Hematopoietic multipotent progenitor cell treated with erythropoietin and hydrocortisone succinate and interleukin-3 and kit ligand, for 4 days (in vitro differentiated cells): ENCODE data around the gene FRYL.
"Not testable (repeated sequence)": the region's sequence is repeated elsewhere in the genome, so short reads cannot be mapped to it uniquely, and the experiment has no call there.

Experiments
- DNase-seq: peaks from one replicate; pipeline ENCODE4 v3.0.0-alpha.2; 2015

Gene FRYL

GRCh38 chr4:48781968-48782367, 1.9 kb upstream of the FRYL start:
- DNase-seq: no peak

DNA sequence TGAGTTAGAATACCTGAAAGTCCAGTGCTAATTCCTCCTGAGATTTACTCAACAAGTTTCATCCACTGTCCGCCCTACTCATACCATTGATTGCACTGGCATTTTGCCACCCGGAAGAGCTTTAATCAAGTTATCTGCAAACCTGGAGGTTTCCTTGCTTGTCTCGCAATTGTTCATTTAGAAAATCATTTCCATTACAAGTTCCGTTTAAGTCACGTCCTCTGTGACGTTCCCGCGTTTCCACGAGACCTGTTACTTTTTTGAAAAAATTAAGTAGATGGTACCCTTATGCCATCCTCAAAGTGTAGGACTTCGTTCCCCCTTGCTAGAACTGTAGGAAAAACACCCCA, 761 bp upstream of the FRYL start:
- peak; percentile 79 for DNase-seq

GRCh38 chr4:48779095-48779997, 733 bp downstream of the FRYL start:
- peak; percentile 82 for DNase-seq

- peak; percentile 61 for DNase-seq
Measured at GRCh38 chr4:48778431-48779094, 1.5 kb downstream of the FRYL start.

DNA sequence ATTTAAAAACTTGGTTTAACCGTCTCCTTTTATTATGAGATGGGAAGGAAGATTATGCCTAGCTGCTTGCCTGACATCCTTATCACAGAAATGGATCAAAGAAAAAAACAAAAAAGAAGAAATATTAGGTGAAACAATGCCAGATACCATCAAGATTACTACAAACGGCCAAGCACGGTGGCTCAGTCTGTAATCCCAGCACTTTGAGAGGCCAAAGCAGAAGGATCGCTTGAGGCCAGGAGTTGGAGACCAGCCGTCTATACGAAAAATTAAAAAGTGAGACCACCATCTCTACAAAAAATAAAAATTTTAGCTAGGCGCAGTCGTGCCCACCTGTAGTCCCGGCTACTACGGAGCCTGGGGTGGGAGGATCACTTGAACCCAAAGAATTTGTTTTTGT, 2.3 kb downstream of the FRYL start:
- DNase-seq: peak; percentile 30

DNA sequence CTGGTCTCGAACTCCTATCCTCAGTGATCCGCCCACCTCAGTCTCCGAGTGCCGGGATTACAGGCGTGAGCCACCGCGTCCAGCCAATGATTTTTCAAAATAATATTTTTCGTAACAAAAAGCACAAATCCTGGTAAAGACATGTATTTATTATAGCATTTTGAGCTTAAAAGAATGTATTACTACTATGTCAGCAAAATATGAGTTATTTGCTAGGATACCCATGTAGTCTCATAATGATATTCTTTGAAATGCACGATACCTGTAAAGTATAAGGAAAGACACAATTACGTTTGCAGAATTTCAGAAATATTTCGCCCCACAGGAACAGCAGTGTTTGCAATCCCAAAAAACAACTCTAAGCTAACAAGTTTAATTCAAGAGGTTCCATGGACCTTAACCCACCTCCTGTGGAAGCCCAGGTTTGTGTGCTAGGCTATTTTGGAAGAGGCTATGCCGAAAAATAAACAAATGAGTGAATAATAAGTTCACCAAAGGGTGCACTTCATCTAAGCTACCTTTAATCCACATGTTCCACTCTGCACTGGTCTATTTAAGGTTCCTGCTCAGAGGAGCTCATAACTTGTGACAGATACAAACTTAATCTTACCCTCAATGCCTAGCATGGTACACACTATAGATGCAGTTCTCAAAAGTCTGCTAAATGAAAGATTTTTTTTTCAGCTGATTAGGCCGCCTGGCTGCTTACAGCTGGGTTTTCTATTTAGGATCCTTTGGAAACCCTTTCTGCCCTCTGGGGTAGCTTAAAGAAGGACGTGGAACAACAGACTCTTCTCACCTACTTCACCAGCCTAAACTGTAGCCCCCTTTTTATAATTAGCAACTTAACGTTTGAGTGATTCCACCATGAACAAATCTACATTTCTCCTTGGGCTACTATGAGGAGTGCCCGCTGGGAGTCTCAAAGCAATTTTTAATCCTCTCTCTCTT, 5.0 kb downstream of the FRYL start:
- DNase-seq: peak; percentile 31

GRCh38 chr4:48772556-48772955, 7.5 kb downstream of the FRYL start:
- DNase-seq: no peak

GRCh38 chr4:48767055-48767929, 12.8 kb downstream of the FRYL start:
- no peak for DNase-seq

DNA sequence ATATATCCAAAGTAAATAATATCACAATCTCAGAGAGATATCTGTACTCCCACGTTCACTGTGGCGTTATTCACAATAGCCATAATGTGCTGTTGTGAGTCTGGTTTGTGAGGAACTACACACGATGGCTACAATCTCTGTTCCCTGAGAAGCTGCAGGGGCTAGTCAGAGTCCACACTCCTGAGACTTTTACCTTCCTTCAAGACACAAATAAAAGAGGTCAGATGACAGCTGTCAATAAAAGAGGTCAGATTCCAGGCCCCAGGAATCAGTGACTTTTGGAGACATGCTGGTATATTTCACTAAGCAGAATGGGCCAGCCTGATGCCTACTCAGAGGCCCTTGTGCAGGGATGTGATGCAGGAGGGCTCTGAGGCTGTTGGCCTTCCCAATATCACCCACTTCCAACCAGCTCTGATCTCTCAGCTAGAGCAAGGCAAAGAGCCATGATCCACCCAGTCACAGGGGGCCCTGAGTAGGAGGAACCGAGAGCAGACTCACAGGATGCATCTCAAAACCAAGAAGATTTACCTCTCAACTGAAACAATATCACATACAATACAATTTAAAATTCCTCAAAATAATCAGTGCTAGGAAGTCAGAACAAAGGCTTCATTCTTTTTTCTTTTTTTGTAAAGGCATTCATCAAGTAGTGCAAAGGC, 13.8 kb downstream of the FRYL start:
- no peak for DNase-seq

GRCh38 chr4:48762408-48762807, 17.7 kb downstream of the FRYL start:
- no peak for DNase-seq

DNA sequence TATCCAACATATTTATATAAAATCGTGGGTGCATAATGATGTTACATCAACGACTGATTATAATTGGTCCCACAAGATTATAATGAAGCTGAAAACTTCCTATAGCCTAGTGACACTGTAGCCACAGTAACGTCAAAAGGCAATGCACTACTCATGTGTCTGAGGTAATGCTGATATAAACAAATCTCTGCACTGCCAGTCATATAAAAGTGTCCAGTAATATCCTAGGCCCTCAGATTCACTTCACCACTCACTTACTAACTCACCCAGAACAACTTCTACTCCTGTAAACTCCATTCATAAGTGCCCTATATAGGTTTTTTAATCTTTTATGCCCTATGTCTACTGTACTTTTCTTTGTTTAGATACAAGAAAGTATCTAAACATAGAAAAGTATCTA, 18.8 kb downstream of the FRYL start:
- no peak for DNase-seq

GRCh38 chr4:48758703-48759102, 21.4 kb downstream of the FRYL start:
- DNase-seq: not testable (repeated sequence)

DNA sequence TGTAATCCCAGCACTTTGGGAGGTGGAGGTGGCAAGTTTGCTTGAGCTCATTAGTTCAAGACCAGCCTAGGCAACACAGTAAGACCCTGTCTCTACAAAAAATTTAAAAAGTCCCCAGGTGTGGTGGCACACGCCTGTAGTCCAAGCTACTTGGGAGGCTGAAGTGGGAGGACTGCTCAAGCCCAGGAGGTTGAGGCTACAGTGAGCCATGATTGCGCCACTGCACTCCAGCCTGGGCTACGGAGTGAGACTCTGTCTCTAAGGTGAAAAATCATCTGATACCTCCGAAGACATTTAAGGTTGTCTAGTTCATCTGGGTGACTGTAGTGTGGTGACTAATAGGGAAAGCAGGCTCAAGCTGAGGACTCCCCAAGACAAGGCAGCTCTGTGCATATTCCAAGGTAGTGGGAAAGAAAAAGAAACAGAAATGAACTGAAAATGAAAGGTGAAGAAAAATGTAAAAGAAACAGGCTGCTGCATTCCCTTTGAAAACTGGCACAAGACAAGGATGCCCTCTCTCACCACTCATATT, 23.3 kb downstream of the FRYL start:
- no peak for DNase-seq

- no peak for DNase-seq
Measured at GRCh38 chr4:48755281-48755680, 24.8 kb downstream of the FRYL start.

DNA sequence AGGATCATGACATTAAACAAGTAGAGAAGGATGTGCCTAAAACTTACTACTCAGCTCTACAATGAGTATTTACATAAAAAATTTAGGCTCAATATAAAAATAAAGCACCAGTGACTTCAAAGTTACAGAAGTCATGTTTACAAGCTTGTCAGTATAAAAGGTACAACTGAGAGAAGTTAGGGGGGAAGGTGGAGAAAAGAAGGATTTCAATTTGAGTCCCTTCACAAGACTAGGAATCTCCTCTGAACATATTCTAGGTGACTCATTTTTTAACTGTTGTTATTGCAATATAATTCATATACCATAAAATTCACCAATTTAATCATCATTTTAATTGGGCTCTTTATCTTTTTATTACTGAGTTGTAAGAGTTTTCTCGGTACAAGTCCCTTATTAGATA, 26.9 kb downstream of the FRYL start:
- no peak for DNase-seq

DNA sequence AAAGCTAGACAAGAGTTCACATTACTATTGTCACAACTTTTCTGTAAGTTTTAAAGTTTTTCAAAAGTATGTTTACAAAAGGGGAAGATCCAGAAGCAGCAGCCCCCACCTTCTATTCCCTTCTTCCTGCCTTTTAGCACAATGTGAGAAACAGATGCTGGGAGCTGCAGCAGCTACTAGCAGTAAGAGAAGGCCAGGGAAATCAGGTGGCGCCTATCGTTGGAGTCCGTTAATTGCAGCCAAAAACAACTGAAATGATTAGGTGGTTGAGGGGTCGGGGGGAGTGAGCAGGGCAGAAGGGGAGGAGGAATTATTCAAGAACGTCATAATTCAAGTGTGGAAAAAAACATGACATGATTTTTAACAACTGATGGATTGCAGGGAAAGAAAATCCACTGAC, 27.4 kb downstream of the FRYL start:
- DNase-seq: peak; percentile 56

- peak; percentile 70 for DNase-seq
Measured at GRCh38 chr4:48752246-48752645, 27.8 kb downstream of the FRYL start.

GRCh38 chr4:48748949-48749596, 31.0 kb downstream of the FRYL start:
- peak; percentile 40 for DNase-seq

GRCh38 chr4:48746608-48747362, 33.3 kb downstream of the FRYL start:
- no peak for DNase-seq

GRCh38 chr4:48745223-48745622, 34.9 kb downstream of the FRYL start:
- not testable (repeated sequence) for DNase-seq
